Dedifferentiated amniotic fluid mesenchymal stem cell (primary cell): ENCODE data around the gene PIP5K1A.
A peak's percentile ranks its signal among the peaks of the same experiment; 100 is the strongest.
"Not testable (repeated sequence)": the region's sequence is repeated elsewhere in the genome, so short reads cannot be mapped to it uniquely, and the experiment has no call there.

Experiments used
- DNase-seq: peaks from one replicate; pipeline ENCODE4 v3.0.0-alpha.2; 2016; ENCODE audit errors: extremely low spot score

Gene PIP5K1A

GRCh38 chr1:151198254-151199127 lies at the start of gene PIP5K1A:
PIP5K1A (plus strand) TSS chr1:151198552; CDS start chr1:151198997, 445 bp downstream.
- DNase-seq, result peak; percentile 99

- DNase-seq, result no peak
Observed at GRCh38 chr1:151156515-151156819, 41.9 kb upstream of the PIP5K1A start, which contains the start of gene TNFAIP8L2. TNFAIP8L2 (plus strand) TSS chr1:151156649; CDS start chr1:151158698, 2,049 bp downstream.

GRCh38 chr1:151157067-151157531 lies 41.3 kb upstream of the PIP5K1A start:
- DNase-seq, result no peak

- DNase-seq, result no peak
Observed at GRCh38 chr1:151158326-151158725, 40.0 kb upstream of the PIP5K1A start.

- no peak for DNase-seq
Observed at GRCh38 chr1:151158751-151159251, 39.6 kb upstream of the PIP5K1A start.

GRCh38 chr1:151159373-151159772 lies 39.0 kb upstream of the PIP5K1A start:
- DNase-seq, result no peak

- peak; percentile 26 for DNase-seq
Observed at GRCh38 chr1:151164732-151165280, 33.5 kb upstream of the PIP5K1A start.

GRCh38 chr1:151165281-151165737 lies 33.0 kb upstream of the PIP5K1A start:
- DNase-seq, result no peak

- DNase-seq, result peak; percentile 99
Observed at GRCh38 chr1:151165738-151166504, 32.4 kb upstream of the PIP5K1A start, which contains the start of the genes LYSMD1 and SCNM1. LYSMD1 (minus strand) TSS chr1:151165902; CDS start chr1:151165258, 644 bp downstream. SCNM1 (plus strand) TSS chr1:151166144; CDS start chr1:151166153, 9 bp downstream.

GRCh38 chr1:151166505-151166956 lies 31.8 kb upstream of the PIP5K1A start:
- DNase-seq, result peak; percentile 44

- no peak for DNase-seq
Observed at GRCh38 chr1:151167116-151167515, 31.2 kb upstream of the PIP5K1A start.

- no peak for DNase-seq
Observed at GRCh38 chr1:151171190-151171589, 27.2 kb upstream of the PIP5K1A start.

GRCh38 chr1:151175041-151175741 lies 23.2 kb upstream of the PIP5K1A start:
- no peak for DNase-seq

GRCh38 chr1:151175863-151176262 lies 22.5 kb upstream of the PIP5K1A start, which contains the start of gene TMOD4:
TMOD4 (minus strand) TSS chr1:151175981; CDS start chr1:151174875, 1,106 bp downstream.
- DNase-seq, result no peak

- no peak for DNase-seq
Observed at GRCh38 chr1:151176514-151177045, 21.8 kb upstream of the PIP5K1A start.

- DNase-seq, result no peak
Observed at GRCh38 chr1:151184211-151184610, 14.1 kb upstream of the PIP5K1A start.

- DNase-seq, result no peak
Observed at GRCh38 chr1:151187205-151187604, 11.1 kb upstream of the PIP5K1A start.

- DNase-seq, result not testable (repeated sequence)
Observed at GRCh38 chr1:151188667-151189066, 9.7 kb upstream of the PIP5K1A start.

- peak; percentile 91 for DNase-seq
Observed at GRCh38 chr1:151189637-151190445, 8.5 kb upstream of the PIP5K1A start, which contains the start of gene VPS72. VPS72 (minus strand) TSS chr1:151190197; CDS start chr1:151190121, 76 bp downstream.

GRCh38 chr1:151192047-151192446 lies 6.3 kb upstream of the PIP5K1A start:
- no peak for DNase-seq
